HepG2 (cell line): ENCODE measurements around the gene HIVEP2. TPM values are rescaled to one million over a fixed set of nuclear protein-coding genes. Genes with fewer than 3 reads are reported as not detected.

Source experiments
- ADNP ChIP-seq: sonication (generic); formaldehyde crosslinking; IDR thresholded peaks from 2 replicates; pipeline ENCODE4 v1.4.0; 2020; ENCODE audit warnings: missing genetic modification reagents
- AKNA ChIP-seq: sonication (generic); formaldehyde crosslinking; IDR thresholded peaks from 2 replicates; pipeline ENCODE4 v1.4.0; 2020; ENCODE audit warnings: missing genetic modification reagents, borderline replicate concordance
- ASH2L ChIP-seq: fragments of 300-600, 200-600 bp; sonication (generic); IDR thresholded peaks from 2 replicates; pipeline ENCODE4 v1.7.0; 2017; ENCODE audit warnings: low read depth, mild to moderate bottlenecking, moderate library complexity, mixed read lengths, low read length; ENCODE audit not compliant: insufficient read length
- FOXP1 ChIP-seq, 2 experiments: fragments of 450-650 bp in 1 of 2; IDR thresholded peaks; 2 replicates each; pipeline ENCODE4 v1.6.1; 2017 to 2018; ENCODE audit warnings: antibody characterized with exemption in 1 of 2
- GTF3A ChIP-seq: sonication (generic); formaldehyde crosslinking; conservative IDR thresholded peaks from 2 replicates; pipeline ENCODE4 v1.4.0; 2020; ENCODE audit warnings: mild to moderate bottlenecking, missing genetic modification reagents
- HDAC2 ChIP-seq: sonication (generic); formaldehyde crosslinking; IDR thresholded peaks from 2 replicates; pipeline ENCODE4 v1.4.0; 2020; ENCODE audit warnings: missing genetic modification reagents
- HIC2 ChIP-seq: sonication (generic); formaldehyde crosslinking; IDR thresholded peaks from 2 replicates; pipeline ENCODE4 v1.9.0; 2022; ENCODE audit warnings: low read depth, missing genetic modification reagents
- HNF1B ChIP-seq: sonication (generic); formaldehyde crosslinking; IDR thresholded peaks from 2 replicates; pipeline ENCODE4 v1.5.1; 2020; ENCODE audit warnings: mild to moderate bottlenecking, moderate library complexity, missing genetic modification reagents
- NR3C1 ChIP-seq: sonication (generic); formaldehyde crosslinking; IDR thresholded peaks from 2 replicates; pipeline ENCODE4 v1.4.0; 2020; ENCODE audit warnings: missing genetic modification reagents
- ZNF180 ChIP-seq: sonication (generic); formaldehyde crosslinking; IDR thresholded peaks from 2 replicates; pipeline ENCODE4 v1.4.0; 2020; ENCODE audit warnings: low read depth, missing genetic modification reagents, borderline replicate concordance
- ZNF546 ChIP-seq: sonication (generic); formaldehyde crosslinking; conservative IDR thresholded peaks from 2 replicates; pipeline ENCODE4 v1.8.1; 2023; ENCODE audit warnings: mild to moderate bottlenecking, missing genetic modification reagents
- ZNF703 ChIP-seq: sonication (generic); formaldehyde crosslinking; IDR thresholded peaks from 2 replicates; pipeline ENCODE4 v1.5.1; 2020; ENCODE audit warnings: missing genetic modification reagents, mild to moderate bottlenecking, moderate library complexity, borderline replicate concordance
- ZNF713 ChIP-seq: sonication (generic); formaldehyde crosslinking; IDR thresholded peaks from 2 replicates; pipeline ENCODE4 v1.4.0; 2020; ENCODE audit warnings: mild to moderate bottlenecking, missing genetic modification reagents
- ZNF780A ChIP-seq: sonication (generic); formaldehyde crosslinking; IDR thresholded peaks from 2 replicates; pipeline ENCODE4 v1.8.0; 2022; ENCODE audit warnings: mild to moderate bottlenecking, missing genetic modification reagents, moderate library complexity
- ZSCAN9 ChIP-seq: IDR thresholded peaks from 2 replicates; pipeline ENCODE4 v1.6.1; 2016; ENCODE audit warnings: borderline replicate concordance
- polyA plus RNA-seq, 8 experiments: library from polyadenylated mRNA; depleted of rRNA in 3 of 8; stranded (reverse) in 7 of 8; unstranded in 1 of 8; fragments of >200 nt; fragmentation: Illumina TruSeq in 4 of 8; extraction: Trizol in 4 of 8; gene quantifications; 2 replicates each; pipeline versions ENCODE4 v1.2.1 to v1.2.3, GENCODE V29; 2011 to 2016; ENCODE audit warnings: low read depth in 4 of 8, missing spikeins in 1 of 8, mixed read lengths in 1 of 8; ENCODE audit not compliant: insufficient read depth in 1 of 8
- total RNA-seq, 5 experiments: library from RNA; depleted of rRNA; stranded (reverse); fragments of >200 nt; fragmentation: Illumina TruSeq; extraction: Trizol; gene quantifications; 2 replicates each; pipeline ENCODE4 v1.2.3, GENCODE V29; 2016; ENCODE audit warnings: low read depth in 1 of 5
- TF ChIP-seq, protein P1 (sequence below): sonication (generic); formaldehyde crosslinking; IDR thresholded peaks from 2 replicates; pipeline ENCODE4 v1.4.0; 2020; ENCODE audit warnings: missing genetic modification reagents; ENCODE audit errors: not compliant biosample characterization
- TF ChIP-seq, protein P2 (sequence below): sonication (generic); formaldehyde crosslinking; conservative IDR thresholded peaks from 2 replicates; pipeline ENCODE4 v1.5.0; 2020; ENCODE audit warnings: missing genetic modification reagents
- TF ChIP-seq, protein P3 (sequence below): IDR thresholded peaks from 2 replicates; pipeline ENCODE4 v1.6.1; 2016; ENCODE audit warnings: missing compliant biosample characterization, missing genetic modification reagents, borderline replicate concordance

HIVEP2 gene
- total and polyA plus RNA-seq, 2 of the 13 experiments (the other 11 are each of a cell fraction or from before 2014, with no cell fraction given) = 3.4 to 12.9 TPM

DNA sequence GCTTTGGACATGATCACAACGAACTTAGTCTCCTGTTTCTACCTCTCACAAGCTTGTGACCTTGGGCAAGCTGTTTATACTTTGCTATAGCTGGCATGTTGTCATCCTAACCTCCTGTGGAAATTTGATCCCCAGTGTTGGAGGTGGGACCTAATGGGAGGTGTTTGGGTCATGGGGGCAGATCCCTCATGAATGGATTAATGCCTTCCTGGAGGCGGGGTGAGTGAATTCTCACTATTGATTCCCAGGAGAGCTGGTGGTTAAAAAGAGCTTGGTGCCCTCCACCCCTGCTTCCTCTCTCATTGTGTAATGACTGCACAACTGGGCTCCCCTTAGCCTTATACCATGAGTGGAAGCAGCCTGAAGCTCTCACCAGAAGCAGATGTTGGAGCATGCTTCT lies 228.9 kb downstream of the HIVEP2 start (continued):
- TF ChIP-seq AKNA (CRISPR knock-in tag) = no peak
- TF ChIP-seq ZNF780A = no peak
- TF ChIP-seq ZSCAN9 (CRISPR knock-in tag) = peak; percentile 63; the same call in 1 of the 2 replicates
- TF ChIP-seq, protein P1, sequence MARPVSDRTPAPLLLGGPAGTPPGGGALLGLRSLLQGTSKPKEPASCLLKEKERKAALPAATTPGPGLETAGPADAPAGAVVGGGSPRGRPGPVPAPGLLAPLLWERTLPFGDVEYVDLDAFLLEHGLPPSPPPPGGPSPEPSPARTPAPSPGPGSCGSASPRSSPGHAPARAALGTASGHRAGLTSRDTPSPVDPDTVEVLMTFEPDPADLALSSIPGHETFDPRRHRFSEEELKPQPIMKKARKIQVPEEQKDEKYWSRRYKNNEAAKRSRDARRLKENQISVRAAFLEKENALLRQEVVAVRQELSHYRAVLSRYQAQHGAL (CRISPR knock-in tag) = no peak
- TF ChIP-seq ZNF180 (CRISPR knock-in tag) = no peak
- TF ChIP-seq, protein P2, sequence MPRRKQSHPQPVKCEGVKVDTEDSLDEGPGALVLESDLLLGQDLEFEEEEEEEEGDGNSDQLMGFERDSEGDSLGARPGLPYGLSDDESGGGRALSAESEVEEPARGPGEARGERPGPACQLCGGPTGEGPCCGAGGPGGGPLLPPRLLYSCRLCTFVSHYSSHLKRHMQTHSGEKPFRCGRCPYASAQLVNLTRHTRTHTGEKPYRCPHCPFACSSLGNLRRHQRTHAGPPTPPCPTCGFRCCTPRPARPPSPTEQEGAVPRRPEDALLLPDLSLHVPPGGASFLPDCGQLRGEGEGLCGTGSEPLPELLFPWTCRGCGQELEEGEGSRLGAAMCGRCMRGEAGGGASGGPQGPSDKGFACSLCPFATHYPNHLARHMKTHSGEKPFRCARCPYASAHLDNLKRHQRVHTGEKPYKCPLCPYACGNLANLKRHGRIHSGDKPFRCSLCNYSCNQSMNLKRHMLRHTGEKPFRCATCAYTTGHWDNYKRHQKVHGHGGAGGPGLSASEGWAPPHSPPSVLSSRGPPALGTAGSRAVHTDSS (CRISPR knock-in tag) = no peak
- TF ChIP-seq ZNF546 (CRISPR knock-in tag) = no peak
- no peak for TF ChIP-seq HIC2
- TF ChIP-seq ZNF713 = no peak
- TF ChIP-seq ASH2L = peak; percentile 33
- peak; percentile 23; the same call in 1 of the 2 replicates for TF ChIP-seq HDAC2 (CRISPR knock-in tag)
- TF ChIP-seq ADNP (CRISPR knock-in tag) = no peak
- TF ChIP-seq NR3C1 (CRISPR knock-in tag) = no peak
- TF ChIP-seq GTF3A (CRISPR knock-in tag) = no peak
- TF ChIP-seq, protein P3, sequence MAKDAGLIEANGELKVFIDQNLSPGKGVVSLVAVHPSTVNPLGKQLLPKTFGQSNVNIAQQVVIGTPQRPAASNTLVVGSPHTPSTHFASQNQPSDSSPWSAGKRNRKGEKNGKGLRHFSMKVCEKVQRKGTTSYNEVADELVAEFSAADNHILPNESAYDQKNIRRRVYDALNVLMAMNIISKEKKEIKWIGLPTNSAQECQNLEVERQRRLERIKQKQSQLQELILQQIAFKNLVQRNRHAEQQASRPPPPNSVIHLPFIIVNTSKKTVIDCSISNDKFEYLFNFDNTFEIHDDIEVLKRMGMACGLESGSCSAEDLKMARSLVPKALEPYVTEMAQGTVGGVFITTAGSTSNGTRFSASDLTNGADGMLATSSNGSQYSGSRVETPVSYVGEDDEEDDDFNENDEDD (CRISPR knock-in tag) = no peak
- no peak for TF ChIP-seq FOXP1 (IDR thresholded peaks at IDR 0.05)
- TF ChIP-seq FOXP1 (CRISPR knock-in tag; IDR thresholded peaks at IDR 0.05) = peak; percentile 65
- TF ChIP-seq ZNF703 = no peak
- peak; percentile 75 for TF ChIP-seq HNF1B
